ENCODE data around the gene VAMP7.

VAMP7 gene

DNA sequence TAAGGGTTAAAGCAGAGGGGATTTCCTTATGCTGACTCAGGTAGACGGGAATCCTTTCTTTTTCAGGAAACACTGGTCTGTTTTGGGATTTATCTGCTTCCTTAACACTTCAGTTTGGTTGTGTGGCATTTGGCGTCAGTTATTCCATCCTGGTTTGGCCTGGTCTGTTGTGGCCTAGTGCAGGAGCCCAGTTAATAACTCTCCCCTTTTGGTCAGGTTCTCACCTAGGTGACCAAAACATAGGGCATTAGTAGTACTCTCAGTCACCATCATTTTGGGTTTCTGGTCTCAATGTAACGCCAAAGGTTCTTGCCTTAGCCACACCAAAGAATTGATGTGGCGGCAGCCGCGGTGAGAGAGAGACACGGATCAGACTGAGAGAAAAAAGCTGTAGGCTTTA is 76.7 kb downstream of the VAMP7 start:
- TF ChIP-seq ESRRG (CRISPR knock-in tag; IDR thresholded peaks at IDR 0.05) (no peak), BACH2 (CRISPR knock-in tag; IDR thresholded peaks at IDR 0.05; ENCODE audit: borderline replicate concordance) (no peak), ZNF565 (CRISPR knock-in tag; conservative IDR thresholded peaks at IDR 0.05; ENCODE audit: low read depth) (no peak), ZC3H10 (CRISPR knock-in tag; IDR thresholded peaks at IDR 0.05) (no peak), SNAI2 (CRISPR knock-in tag; IDR thresholded peaks at IDR 0.05) (no peak), ARNTL (CRISPR knock-in tag; IDR thresholded peaks at IDR 0.05; ENCODE audit: borderline replicate concordance, low read depth) (no peak), ZFP3 (CRISPR knock-in tag; IDR thresholded peaks at IDR 0.05) (no peak), ZFP30 (CRISPR knock-in tag; IDR thresholded peaks at IDR 0.05) (no peak), ZNF70 (CRISPR knock-in tag; IDR thresholded peaks at IDR 0.05) (no peak), CSDC2 (CRISPR knock-in tag; IDR thresholded peaks at IDR 0.05) (no peak)
- TF ChIP-seq, protein P1, sequence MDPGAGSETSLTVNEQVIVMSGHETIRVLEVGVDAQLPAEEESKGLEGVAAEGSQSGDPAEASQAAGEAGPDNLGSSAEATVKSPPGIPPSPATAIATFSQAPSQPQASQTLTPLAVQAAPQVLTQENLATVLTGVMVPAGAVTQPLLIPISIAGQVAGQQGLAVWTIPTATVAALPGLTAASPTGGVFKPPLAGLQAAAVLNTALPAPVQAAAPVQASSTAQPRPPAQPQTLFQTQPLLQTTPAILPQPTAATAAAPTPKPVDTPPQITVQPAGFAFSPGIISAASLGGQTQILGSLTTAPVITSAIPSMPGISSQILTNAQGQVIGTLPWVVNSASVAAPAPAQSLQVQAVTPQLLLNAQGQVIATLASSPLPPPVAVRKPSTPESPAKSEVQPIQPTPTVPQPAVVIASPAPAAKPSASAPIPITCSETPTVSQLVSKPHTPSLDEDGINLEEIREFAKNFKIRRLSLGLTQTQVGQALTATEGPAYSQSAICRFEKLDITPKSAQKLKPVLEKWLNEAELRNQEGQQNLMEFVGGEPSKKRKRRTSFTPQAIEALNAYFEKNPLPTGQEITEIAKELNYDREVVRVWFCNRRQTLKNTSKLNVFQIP (CRISPR knock-in tag; IDR thresholded peaks at IDR 0.05; ENCODE audit: borderline replicate concordance, low read depth): no peak
- TF ChIP-seq, protein P2, sequence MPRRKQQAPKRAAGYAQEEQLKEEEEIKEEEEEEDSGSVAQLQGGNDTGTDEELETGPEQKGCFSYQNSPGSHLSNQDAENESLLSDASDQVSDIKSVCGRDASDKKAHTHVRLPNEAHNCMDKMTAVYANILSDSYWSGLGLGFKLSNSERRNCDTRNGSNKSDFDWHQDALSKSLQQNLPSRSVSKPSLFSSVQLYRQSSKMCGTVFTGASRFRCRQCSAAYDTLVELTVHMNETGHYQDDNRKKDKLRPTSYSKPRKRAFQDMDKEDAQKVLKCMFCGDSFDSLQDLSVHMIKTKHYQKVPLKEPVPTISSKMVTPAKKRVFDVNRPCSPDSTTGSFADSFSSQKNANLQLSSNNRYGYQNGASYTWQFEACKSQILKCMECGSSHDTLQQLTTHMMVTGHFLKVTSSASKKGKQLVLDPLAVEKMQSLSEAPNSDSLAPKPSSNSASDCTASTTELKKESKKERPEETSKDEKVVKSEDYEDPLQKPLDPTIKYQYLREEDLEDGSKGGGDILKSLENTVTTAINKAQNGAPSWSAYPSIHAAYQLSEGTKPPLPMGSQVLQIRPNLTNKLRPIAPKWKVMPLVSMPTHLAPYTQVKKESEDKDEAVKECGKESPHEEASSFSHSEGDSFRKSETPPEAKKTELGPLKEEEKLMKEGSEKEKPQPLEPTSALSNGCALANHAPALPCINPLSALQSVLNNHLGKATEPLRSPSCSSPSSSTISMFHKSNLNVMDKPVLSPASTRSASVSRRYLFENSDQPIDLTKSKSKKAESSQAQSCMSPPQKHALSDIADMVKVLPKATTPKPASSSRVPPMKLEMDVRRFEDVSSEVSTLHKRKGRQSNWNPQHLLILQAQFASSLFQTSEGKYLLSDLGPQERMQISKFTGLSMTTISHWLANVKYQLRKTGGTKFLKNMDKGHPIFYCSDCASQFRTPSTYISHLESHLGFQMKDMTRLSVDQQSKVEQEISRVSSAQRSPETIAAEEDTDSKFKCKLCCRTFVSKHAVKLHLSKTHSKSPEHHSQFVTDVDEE (CRISPR knock-in tag; IDR thresholded peaks at IDR 0.05): no peak
- TF ChIP-seq, protein P3, sequence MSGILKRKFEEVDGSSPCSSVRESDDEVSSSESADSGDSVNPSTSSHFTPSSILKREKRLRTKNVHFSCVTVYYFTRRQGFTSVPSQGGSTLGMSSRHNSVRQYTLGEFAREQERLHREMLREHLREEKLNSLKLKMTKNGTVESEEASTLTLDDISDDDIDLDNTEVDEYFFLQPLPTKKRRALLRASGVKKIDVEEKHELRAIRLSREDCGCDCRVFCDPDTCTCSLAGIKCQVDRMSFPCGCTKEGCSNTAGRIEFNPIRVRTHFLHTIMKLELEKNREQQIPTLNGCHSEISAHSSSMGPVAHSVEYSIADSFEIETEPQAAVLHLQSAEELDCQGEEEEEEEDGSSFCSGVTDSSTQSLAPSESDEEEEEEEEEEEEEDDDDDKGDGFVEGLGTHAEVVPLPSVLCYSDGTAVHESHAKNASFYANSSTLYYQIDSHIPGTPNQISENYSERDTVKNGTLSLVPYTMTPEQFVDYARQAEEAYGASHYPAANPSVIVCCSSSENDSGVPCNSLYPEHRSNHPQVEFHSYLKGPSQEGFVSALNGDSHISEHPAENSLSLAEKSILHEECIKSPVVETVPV (CRISPR knock-in tag; IDR thresholded peaks at IDR 0.05): no peak
- ATAC-seq: no peak

DNA sequence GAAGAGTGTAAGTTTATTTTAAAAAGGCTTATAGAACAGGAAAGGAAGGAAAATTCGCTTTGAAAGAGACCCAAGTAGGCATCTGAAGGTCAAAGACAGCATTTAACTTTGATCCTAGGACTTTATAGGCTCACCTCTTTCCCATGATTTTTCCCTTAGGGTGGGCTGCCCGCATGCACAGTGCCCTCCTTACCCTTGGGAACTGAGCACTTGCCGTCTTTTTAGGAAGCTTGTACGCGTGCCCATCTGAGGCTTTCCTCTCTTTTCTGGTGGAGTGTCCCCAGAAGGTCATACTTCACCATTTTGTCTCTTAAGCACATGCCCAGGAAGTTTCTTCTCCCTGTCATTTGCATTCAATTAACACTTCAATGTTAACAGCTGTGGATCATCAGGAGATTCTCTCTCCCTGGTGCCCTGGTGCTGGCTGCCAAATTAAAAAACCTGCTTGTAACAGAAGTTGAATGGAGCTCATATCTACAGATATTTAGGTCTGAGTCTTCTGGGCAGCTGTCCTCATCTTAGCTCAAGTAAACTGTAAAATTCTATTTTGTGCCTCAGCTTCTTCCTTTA is 78.0 kb downstream of the VAMP7 start:
- ATAC-seq: no peak
- TF ChIP-seq GLIS3 (CRISPR knock-in tag; IDR thresholded peaks at IDR 0.05) (no peak), OSR1 (CRISPR knock-in tag; IDR thresholded peaks at IDR 0.05) (no peak), RARB (CRISPR knock-in tag; IDR thresholded peaks at IDR 0.05) (no peak), PPARA (CRISPR knock-in tag; IDR thresholded peaks at IDR 0.05; ENCODE audit: borderline replicate concordance) (no peak), TOX (CRISPR knock-in tag; IDR thresholded peaks at IDR 0.05; ENCODE audit: borderline replicate concordance) (no peak), ZNF70 (CRISPR knock-in tag; IDR thresholded peaks at IDR 0.05) (no peak), SNAI2 (CRISPR knock-in tag; IDR thresholded peaks at IDR 0.05) (no peak)
- TF ChIP-seq, protein P3 (CRISPR knock-in tag; IDR thresholded peaks at IDR 0.05): no peak
- TF ChIP-seq, protein P4, sequence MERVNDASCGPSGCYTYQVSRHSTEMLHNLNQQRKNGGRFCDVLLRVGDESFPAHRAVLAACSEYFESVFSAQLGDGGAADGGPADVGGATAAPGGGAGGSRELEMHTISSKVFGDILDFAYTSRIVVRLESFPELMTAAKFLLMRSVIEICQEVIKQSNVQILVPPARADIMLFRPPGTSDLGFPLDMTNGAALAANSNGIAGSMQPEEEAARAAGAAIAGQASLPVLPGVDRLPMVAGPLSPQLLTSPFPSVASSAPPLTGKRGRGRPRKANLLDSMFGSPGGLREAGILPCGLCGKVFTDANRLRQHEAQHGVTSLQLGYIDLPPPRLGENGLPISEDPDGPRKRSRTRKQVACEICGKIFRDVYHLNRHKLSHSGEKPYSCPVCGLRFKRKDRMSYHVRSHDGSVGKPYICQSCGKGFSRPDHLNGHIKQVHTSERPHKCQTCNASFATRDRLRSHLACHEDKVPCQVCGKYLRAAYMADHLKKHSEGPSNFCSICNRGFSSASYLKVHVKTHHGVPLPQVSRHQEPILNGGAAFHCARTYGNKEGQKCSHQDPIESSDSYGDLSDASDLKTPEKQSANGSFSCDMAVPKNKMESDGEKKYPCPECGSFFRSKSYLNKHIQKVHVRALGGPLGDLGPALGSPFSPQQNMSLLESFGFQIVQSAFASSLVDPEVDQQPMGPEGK (CRISPR knock-in tag; IDR thresholded peaks at IDR 0.05; ENCODE audit: borderline replicate concordance): no peak

DNA sequence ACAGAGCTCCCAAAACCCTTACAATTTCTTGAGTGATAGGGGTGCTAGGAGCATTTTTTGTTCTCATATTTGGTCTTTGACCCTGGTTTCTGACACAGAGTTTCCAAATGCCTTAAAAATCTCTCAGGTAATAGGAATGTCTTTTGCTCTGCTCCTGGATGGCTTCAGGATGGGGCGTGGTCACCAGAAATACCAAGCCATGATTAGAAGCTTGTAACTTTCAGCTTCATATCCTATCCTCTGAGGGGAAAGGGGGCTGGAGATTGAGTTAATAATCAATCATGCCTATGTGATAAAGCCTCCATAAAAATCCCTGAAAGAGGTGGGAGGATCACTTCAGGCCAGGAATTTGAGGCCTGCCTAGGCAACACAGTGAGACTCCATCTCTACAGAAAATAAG is 81.8 kb downstream of the VAMP7 start:
- no peak for TF ChIP-seq ESRRG (CRISPR knock-in tag; IDR thresholded peaks at IDR 0.05)
- TF ChIP-seq OSR1 (CRISPR knock-in tag; IDR thresholded peaks at IDR 0.05): no peak
- TF ChIP-seq RARB (CRISPR knock-in tag; IDR thresholded peaks at IDR 0.05): no peak
- no peak for TF ChIP-seq SNAI2 (CRISPR knock-in tag; IDR thresholded peaks at IDR 0.05)
- no peak for TF ChIP-seq ZFP30 (CRISPR knock-in tag; IDR thresholded peaks at IDR 0.05)
- no peak for TF ChIP-seq CSDC2 (CRISPR knock-in tag; IDR thresholded peaks at IDR 0.05)
- TF ChIP-seq ZFP3 (CRISPR knock-in tag; IDR thresholded peaks at IDR 0.05): no peak
- TF ChIP-seq, protein P1 (CRISPR knock-in tag; IDR thresholded peaks at IDR 0.05; ENCODE audit: borderline replicate concordance, low read depth): no peak
- TF ChIP-seq, protein P5, sequence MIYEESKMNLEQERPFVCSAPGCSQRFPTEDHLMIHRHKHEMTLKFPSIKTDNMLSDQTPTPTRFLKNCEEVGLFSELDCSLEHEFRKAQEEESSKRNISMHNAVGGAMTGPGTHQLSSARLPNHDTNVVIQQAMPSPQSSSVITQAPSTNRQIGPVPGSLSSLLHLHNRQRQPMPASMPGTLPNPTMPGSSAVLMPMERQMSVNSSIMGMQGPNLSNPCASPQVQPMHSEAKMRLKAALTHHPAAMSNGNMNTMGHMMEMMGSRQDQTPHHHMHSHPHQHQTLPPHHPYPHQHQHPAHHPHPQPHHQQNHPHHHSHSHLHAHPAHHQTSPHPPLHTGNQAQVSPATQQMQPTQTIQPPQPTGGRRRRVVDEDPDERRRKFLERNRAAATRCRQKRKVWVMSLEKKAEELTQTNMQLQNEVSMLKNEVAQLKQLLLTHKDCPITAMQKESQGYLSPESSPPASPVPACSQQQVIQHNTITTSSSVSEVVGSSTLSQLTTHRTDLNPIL (CRISPR knock-in tag; IDR thresholded peaks at IDR 0.05; ENCODE audit: low read depth): no peak
- TF ChIP-seq, protein P4 (CRISPR knock-in tag; IDR thresholded peaks at IDR 0.05; ENCODE audit: borderline replicate concordance): no peak
- no peak for TF ChIP-seq ZNF8 (CRISPR knock-in tag; IDR thresholded peaks at IDR 0.05)
- no peak for ATAC-seq

All from SK-N-SH treated with all-trans-retinoic acid at 6 μM for 48 hours (cell line).